Stimulated activated CD8-positive, alpha-beta memory T cell treated with anti-CD3 and anti-CD28 coated beads, Interleukin-15, amount 100 ng/mL, for 1 hour (primary cell): Measurements from ENCODE around the gene USO1.
"Not testable (repeated sequence)": the region's sequence is repeated elsewhere in the genome, so short reads cannot be mapped to it uniquely, and the experiment has no call there.

ENCODE experiments used
- DNase-seq: peaks from one replicate; pipeline ENCODE4 v3.0.0-alpha.2; 2020; ENCODE audit warnings: low read depth

Gene USO1

GRCh38 chr4:75714704-75715103, 9.7 kb upstream of the USO1 start:
- no peak for DNase-seq

- no peak for DNase-seq
Measured at GRCh38 chr4:75715105-75715799, 9.1 kb upstream of the USO1 start.

GRCh38 chr4:75716054-75716453, 8.3 kb upstream of the USO1 start:
- not testable (repeated sequence) for DNase-seq

- DNase-seq: no peak
Measured at GRCh38 chr4:75717408-75717807, 7.0 kb upstream of the USO1 start.

- no peak for DNase-seq
Measured at GRCh38 chr4:75718529-75718928, 5.8 kb upstream of the USO1 start.

- no peak for DNase-seq
Measured at GRCh38 chr4:75722417-75722816, 2.0 kb upstream of the USO1 start.

- DNase-seq: no peak
Measured at GRCh38 chr4:75723163-75724065, 963 bp upstream of the USO1 start.

GRCh38 chr4:75724867-75725724, 719 bp downstream of the USO1 start:
- peak; percentile 5 for DNase-seq

GRCh38 chr4:75725942-75726538, 1.7 kb downstream of the USO1 start:
- not testable (repeated sequence) for DNase-seq

- no peak for DNase-seq
Measured at GRCh38 chr4:75726577-75726976, 2.2 kb downstream of the USO1 start.

GRCh38 chr4:75727073-75727472, 2.7 kb downstream of the USO1 start:
- DNase-seq: no peak

GRCh38 chr4:75729836-75730235, 5.5 kb downstream of the USO1 start:
- DNase-seq: no peak

- DNase-seq: no peak
Measured at GRCh38 chr4:75733369-75733768, 9.0 kb downstream of the USO1 start.

GRCh38 chr4:75735525-75735924, 11.1 kb downstream of the USO1 start:
- DNase-seq: no peak

- no peak for DNase-seq
Measured at GRCh38 chr4:75736862-75737261, 12.5 kb downstream of the USO1 start.

- DNase-seq: no peak
Measured at GRCh38 chr4:75737398-75737797, 13.0 kb downstream of the USO1 start.

- DNase-seq: no peak
Measured at GRCh38 chr4:75741027-75741426, 16.6 kb downstream of the USO1 start.

GRCh38 chr4:75742451-75742850, 18.1 kb downstream of the USO1 start:
- DNase-seq: no peak

GRCh38 chr4:75745161-75745560, 20.8 kb downstream of the USO1 start:
- DNase-seq: no peak

GRCh38 chr4:75745721-75746199, 21.4 kb downstream of the USO1 start:
- no peak for DNase-seq

- DNase-seq: no peak
Measured at GRCh38 chr4:75752637-75753036, 28.3 kb downstream of the USO1 start.

GRCh38 chr4:75769036-75769435, 44.7 kb downstream of the USO1 start:
- DNase-seq: no peak
